ENCODE results near the gene DLL1.
"Not testable (repeated sequence)": the region's sequence is repeated elsewhere in the genome, so short reads cannot be mapped to it uniquely, and the experiment has no call there.

The DLL1 gene

DNA sequence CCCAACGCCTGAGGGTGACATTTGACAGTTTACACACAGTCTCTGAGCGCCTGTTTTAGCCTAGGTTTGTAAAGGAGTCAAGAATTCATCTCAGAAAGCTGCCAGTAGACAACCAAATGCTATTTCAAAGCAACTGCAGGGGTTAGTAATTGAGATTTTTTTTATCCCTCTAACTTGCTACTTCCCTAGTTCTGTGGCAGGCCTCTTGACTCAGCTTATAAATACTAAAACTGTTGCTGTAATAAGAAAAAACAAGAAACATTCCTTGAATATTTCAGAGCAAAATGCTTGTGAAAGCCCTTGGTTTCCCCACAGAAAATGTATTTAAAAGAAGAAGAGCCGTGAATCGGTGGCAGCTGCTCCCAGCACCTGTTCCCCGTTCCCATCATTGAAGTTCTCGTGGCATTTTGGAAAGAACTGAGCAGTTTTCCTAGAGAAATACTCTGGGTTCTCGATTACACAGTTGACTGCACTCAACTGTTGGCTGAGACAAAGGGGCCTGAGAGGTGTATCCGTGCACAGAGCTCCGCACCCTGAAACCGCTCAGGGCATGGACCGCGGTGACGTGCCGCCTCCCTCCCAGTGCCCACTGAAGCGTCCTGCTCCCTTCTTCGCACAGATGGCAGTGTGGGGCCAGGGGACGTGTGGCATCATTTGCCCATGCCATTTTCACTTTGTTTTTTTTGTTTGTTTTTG is 20.9 kb downstream of the DLL1 start:
- H3K4me1 ChIP-seq (ENCODE audit: control insufficient read depth, insufficient read depth, low read length), result peaks cover 17% of the 10 kb centered on the region
- H3K4me3 ChIP-seq (ENCODE audit: low read length), result no peak overlapping the region
- peak; percentile 50 for DNase-seq (ENCODE audit: low read depth)
- peaks cover 28% of the 10 kb centered on the region for H3K27me3 ChIP-seq (replicated peaks; ENCODE audit: control insufficient read depth, insufficient read depth, low read length)
- H3K9me3 ChIP-seq (ENCODE audit: control insufficient read depth, low read length), result no peaks in the 10 kb centered on the region
- no peaks in the 10 kb centered on the region for H3K36me3 ChIP-seq (ENCODE audit: control insufficient read depth, insufficient read depth, low read length, severe bottlenecking)
- H3K9ac ChIP-seq (ENCODE audit: low read length), result no peak overlapping the region

DNA sequence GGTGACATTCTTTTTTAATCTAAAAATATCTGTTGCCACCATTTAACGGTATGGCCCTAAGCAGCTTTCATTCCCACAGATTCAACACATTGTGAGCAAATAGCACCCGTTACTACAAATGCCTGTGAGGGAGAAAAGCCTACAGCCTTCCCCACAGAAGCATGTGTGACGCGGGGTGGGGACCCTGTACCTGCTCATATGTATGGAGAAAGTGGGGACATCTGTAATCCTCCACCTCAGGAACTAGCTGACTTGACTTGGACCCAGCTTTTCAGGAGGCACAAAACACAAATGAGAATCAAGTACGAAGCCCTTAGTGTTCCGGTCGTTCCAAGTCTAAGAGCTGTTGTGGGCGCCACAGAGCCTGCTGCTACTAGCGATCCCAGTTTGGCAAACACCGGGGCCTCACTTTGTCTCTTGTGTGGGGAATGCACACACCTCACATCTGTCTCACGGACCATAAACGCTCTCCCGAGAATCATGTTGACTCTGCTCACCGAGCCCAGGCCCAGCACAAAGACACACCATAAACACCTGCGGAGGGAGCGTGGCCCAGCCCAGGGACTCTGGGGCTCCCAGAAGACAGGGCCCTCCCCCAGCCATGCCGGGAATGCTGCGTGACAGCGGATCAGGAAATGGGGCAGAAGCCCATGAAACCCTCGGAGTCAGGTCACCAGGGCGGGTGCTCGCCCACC is 21.6 kb downstream of the DLL1 start:
- no peak overlapping the region for H3K9ac ChIP-seq (ENCODE audit: low read length)
- H3K27me3 ChIP-seq (replicated peaks; ENCODE audit: control insufficient read depth, insufficient read depth, low read length), result peaks cover 25% of the 10 kb centered on the region
- H3K9me3 ChIP-seq (ENCODE audit: control insufficient read depth, low read length), result no peaks in the 10 kb centered on the region
- no peak for DNase-seq (ENCODE audit: low read depth)
- no peak overlapping the region for H3K4me3 ChIP-seq (ENCODE audit: low read length)
- H3K4me1 ChIP-seq (ENCODE audit: control insufficient read depth, insufficient read depth, low read length), result peaks cover 17% of the 10 kb centered on the region
- no peaks in the 10 kb centered on the region for H3K36me3 ChIP-seq (ENCODE audit: control insufficient read depth, insufficient read depth, low read length, severe bottlenecking)

DNA sequence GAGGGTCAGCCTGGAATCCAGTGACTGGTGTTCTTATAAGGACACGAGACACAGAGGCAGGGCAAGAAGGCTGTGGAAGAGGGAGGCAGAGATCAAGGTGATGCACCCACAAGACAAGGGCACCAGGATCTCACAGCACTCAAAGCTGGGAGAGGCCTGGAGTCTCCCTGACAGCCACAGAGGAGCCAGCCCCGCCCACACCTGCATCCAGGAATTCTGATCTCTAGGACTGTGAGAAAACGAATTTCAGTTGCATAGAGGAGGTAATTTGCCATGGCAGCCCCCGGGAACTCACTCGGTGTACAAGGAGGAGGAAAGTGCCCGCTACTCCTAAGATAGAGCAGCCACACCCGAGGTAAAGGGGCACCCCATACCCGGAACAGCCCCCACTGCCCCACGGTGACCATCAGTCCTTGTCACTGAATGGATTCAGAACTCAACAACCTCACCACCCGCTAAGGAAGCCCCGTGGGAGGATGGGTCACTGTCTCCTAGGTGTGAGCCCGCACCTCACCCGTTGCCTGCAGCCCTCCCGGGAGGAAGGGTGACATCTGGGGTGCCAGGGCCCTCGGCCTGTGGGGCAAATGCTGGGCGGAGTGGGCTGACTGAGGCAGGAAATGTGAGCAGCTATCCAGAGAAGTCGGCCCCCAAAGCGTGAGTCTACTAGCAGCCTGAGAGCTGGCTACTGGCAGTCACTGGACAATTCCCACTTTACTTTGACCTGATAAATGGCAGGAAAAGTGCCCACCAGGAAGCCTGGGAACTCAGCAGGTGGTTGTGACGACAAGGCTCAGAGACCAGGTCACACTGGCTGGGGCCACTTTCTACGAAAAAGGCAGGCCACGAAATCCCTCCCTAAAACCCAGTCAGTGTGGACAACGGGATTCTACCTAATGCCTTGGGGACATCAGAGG is 22.4 kb downstream of the DLL1 start:
- Histone ChIP-seq H3K27me3 (replicated peaks; ENCODE audit: control insufficient read depth, insufficient read depth, low read length) (peaks cover 23% of the 10 kb centered on the region), H3K4me3 (ENCODE audit: low read length) (no peak overlapping the region), H3K4me1 (ENCODE audit: control insufficient read depth, insufficient read depth, low read length) (peaks cover 17% of the 10 kb centered on the region), H3K9me3 (ENCODE audit: control insufficient read depth, low read length) (no peaks in the 10 kb centered on the region), H3K36me3 (ENCODE audit: control insufficient read depth, insufficient read depth, low read length, severe bottlenecking) (no peaks in the 10 kb centered on the region), H3K9ac (ENCODE audit: low read length) (no peak overlapping the region)
- DNase-seq (ENCODE audit: low read depth), result no peak

DNA sequence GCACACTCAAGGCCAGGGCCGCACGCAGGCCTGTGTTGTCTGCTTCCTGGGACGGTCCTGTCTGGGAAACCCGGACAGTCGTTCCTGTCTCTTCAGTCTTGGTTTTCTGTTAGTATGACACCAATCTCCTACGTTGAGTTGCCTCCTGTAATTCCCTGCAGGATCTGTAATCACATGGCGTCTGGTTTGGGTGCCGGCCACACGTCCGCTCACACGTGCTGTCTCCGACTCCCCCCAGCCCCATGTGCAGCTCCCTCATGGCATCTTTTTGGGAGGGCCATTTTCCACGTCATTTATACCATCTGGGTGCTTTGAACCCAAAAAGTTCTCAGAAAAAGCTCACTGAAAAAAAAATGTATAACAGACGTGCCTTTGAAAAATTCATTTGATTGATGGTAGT is 23.2 kb downstream of the DLL1 start:
- no peaks in the 10 kb centered on the region for H3K9me3 ChIP-seq (ENCODE audit: control insufficient read depth, low read length)
- H3K4me3 ChIP-seq (ENCODE audit: low read length), result no peak overlapping the region
- no peak for DNase-seq (ENCODE audit: low read depth)
- peaks cover 23% of the 10 kb centered on the region for H3K27me3 ChIP-seq (replicated peaks; ENCODE audit: control insufficient read depth, insufficient read depth, low read length)
- no peaks in the 10 kb centered on the region for H3K36me3 ChIP-seq (ENCODE audit: control insufficient read depth, insufficient read depth, low read length, severe bottlenecking)
- peaks cover 17% of the 10 kb centered on the region for H3K4me1 ChIP-seq (ENCODE audit: control insufficient read depth, insufficient read depth, low read length)
- no peak overlapping the region for H3K9ac ChIP-seq (ENCODE audit: low read length)

DNA sequence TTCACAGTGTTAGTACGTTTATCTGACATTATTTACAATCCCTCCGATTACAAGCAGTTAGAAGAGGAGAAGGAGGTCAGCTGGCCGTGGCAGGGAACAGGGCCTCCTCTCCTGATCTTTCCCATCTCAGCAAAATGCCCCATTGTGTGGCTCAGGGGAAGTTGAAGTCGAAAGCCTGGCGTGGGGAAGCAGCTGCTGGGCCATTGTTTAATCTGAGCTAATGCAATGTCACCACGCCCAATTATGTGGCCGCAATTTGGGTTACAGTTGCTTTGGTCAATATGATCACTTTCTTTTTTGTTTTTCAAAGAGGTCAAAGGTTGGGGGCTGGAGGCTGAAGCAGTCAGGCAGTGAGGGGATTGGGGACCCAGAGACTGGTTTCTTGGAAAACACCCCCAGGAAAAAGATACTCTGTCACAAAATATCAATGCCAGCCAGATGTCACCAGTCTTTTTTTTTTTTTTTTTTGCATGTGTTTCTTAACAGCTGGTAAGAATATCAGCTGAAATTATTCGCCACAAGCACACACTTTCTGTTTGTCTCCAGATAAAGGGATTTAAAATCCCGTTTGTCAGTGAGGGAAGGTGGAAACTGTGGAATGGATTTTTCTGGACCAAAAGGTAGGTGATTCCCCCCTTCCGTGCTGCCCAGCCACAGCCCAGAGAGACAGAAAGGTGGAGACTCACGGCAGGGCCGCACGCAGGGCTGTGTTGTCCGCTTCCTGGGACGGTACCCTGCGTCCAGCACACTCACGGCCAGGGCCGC is 24.6 kb downstream of the DLL1 start:
- DNase-seq (ENCODE audit: low read depth), result no peak
- Histone ChIP-seq H3K4me3 (ENCODE audit: low read length) (no peak overlapping the region), H3K9ac (ENCODE audit: low read length) (no peak overlapping the region), H3K36me3 (ENCODE audit: control insufficient read depth, insufficient read depth, low read length, severe bottlenecking) (no peaks in the 10 kb centered on the region), H3K9me3 (ENCODE audit: control insufficient read depth, low read length) (no peaks in the 10 kb centered on the region), H3K27me3 (replicated peaks; ENCODE audit: control insufficient read depth, insufficient read depth, low read length) (peaks cover 31% of the 10 kb centered on the region), H3K4me1 (ENCODE audit: control insufficient read depth, insufficient read depth, low read length) (peaks cover 17% of the 10 kb centered on the region)

DNA sequence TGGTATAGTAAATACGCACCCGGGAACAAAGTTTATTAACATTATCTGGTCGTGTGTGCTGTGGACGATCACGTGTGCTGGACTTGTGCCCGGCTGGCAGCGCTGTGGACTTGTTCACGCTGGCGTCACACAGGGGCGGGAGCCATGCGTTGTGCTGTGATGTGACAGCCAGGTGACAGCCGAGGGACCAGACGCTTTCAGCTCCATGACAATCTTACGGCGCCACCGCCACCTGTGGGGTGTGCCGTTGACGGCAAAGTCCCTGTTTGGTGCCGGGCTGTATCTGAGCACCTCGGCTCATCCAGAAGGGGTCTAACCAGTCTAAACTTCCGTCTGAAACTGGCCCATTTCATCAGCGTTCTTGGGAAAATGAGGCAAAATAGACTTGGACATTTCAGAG is 25.2 kb downstream of the DLL1 start:
- Histone ChIP-seq H3K4me1 (ENCODE audit: control insufficient read depth, insufficient read depth, low read length) (peaks cover 17% of the 10 kb centered on the region), H3K27me3 (replicated peaks; ENCODE audit: control insufficient read depth, insufficient read depth, low read length) (peaks cover 31% of the 10 kb centered on the region), H3K36me3 (ENCODE audit: control insufficient read depth, insufficient read depth, low read length, severe bottlenecking) (no peaks in the 10 kb centered on the region), H3K9ac (ENCODE audit: low read length) (no peak overlapping the region), H3K9me3 (ENCODE audit: control insufficient read depth, low read length) (no peaks in the 10 kb centered on the region), H3K4me3 (ENCODE audit: low read length) (no peak overlapping the region)
- no peak for DNase-seq (ENCODE audit: low read depth)

DNA sequence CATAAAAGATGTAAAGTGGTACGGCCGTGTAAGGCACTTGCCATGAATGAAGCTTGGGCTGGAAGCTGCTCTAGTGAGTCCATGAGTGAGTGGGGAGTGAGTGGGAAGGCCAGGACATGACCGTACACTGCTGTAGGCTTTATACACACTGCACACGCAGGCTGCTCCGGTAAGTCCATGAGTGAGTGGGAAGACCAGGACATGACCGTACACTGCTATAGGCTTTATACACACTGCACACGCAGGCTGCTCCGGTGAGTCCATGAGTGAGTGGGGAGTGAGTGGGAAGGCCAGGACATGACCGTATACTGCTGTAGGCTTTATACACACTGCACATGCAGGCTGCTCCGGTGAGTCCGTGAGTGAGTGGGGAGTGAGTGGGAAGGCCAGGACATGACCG is 26.2 kb downstream of the DLL1 start:
- H3K4me3 ChIP-seq (ENCODE audit: low read length); H3K9ac ChIP-seq (ENCODE audit: low read length); DNase-seq (ENCODE audit: low read depth); H3K9me3 ChIP-seq (ENCODE audit: control insufficient read depth, low read length); H3K36me3 ChIP-seq (ENCODE audit: control insufficient read depth, insufficient read depth, low read length, severe bottlenecking): not testable (repeated sequence)
- Histone ChIP-seq H3K4me1 (ENCODE audit: control insufficient read depth, insufficient read depth, low read length) (peaks cover 10% of the 10 kb centered on the region), H3K27me3 (replicated peaks; ENCODE audit: control insufficient read depth, insufficient read depth, low read length) (peaks cover 31% of the 10 kb centered on the region)

DNA sequence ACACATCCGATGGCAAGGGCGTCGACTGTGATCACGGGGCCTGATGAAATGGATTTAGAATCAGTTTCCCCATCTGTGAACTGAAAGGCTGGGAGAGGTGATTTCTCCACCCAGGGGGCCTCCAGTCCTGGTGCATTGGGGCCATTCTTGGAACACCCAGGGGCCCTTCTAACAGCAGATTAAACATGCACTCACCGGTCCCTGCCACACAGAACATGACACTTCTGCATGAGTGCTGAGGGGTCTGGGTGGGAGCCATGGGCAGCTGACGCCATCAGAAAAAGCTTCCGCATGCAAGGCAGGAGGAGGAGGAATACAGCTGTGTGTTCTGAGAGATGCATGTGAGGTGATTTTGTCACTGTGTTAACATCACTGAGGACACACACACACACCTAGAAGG is 26.8 kb downstream of the DLL1 start:
- H3K4me3 ChIP-seq (ENCODE audit: low read length), result no peak overlapping the region
- no peaks in the 10 kb centered on the region for H3K9me3 ChIP-seq (ENCODE audit: control insufficient read depth, low read length)
- DNase-seq (ENCODE audit: low read depth), result no peak
- H3K36me3 ChIP-seq (ENCODE audit: control insufficient read depth, insufficient read depth, low read length, severe bottlenecking), result no peaks in the 10 kb centered on the region
- H3K4me1 ChIP-seq (ENCODE audit: control insufficient read depth, insufficient read depth, low read length), result peaks cover 6% of the 10 kb centered on the region
- H3K9ac ChIP-seq (ENCODE audit: low read length), result no peak overlapping the region
- H3K27me3 ChIP-seq (replicated peaks; ENCODE audit: control insufficient read depth, insufficient read depth, low read length), result peaks cover 31% of the 10 kb centered on the region

DNA sequence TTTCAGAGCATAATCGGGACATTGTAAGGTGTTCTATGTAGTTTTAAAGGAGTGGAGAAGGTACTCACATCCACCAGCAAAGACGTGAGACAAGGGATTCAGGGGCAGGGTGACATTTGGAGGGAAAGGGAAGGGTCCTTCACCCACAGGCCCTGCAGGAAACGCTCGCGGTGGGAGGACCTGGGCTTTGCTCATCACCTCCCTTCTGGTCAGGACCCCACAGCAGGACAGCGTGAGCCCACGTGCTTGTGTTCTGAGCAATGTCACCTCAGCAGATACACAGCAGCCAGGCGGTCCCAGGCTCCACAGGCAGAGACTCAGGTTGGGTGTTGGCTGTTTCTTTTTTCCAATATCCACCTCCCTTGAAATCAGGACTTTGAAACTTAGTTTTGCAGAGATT is 27.5 kb downstream of the DLL1 start:
- Histone ChIP-seq H3K9ac (ENCODE audit: low read length) (no peak overlapping the region), H3K9me3 (ENCODE audit: control insufficient read depth, low read length) (no peaks in the 10 kb centered on the region), H3K27me3 (replicated peaks; ENCODE audit: control insufficient read depth, insufficient read depth, low read length) (peaks cover 31% of the 10 kb centered on the region), H3K4me1 (ENCODE audit: control insufficient read depth, insufficient read depth, low read length) (peaks cover 6% of the 10 kb centered on the region), H3K4me3 (ENCODE audit: low read length) (no peak overlapping the region), H3K36me3 (ENCODE audit: control insufficient read depth, insufficient read depth, low read length, severe bottlenecking) (no peaks in the 10 kb centered on the region)
- DNase-seq (ENCODE audit: low read depth), result no peak

DNA sequence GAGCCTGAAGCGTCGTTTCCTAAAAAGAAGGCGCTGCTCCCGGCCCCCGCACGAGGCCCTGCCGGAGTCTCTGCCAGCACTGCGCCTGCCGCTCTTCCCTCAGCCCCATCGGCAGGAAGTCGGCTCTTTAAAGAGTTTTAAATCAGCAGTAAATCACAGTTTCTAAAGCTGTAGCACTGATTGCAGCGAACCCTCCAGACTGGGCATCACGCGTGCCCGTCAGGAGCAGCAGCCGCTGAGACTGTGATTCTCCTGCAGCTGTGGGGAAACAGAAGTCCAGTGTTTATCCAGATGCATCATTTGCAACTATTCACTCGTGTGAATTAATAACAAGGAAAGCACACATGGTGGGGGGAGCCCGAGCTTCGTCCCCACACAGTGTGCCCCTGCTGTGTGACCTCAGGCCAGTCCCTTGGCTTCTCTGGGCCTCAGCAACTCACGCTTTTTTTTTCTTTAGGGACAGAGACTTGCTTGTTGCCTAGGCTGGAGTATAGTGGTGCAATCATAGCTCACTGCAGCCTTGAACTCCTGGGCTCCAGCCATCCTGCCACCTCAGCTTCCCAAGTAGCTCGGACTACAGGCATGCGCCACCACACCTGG is 28.3 kb downstream of the DLL1 start:
- H3K36me3 ChIP-seq (ENCODE audit: control insufficient read depth, insufficient read depth, low read length, severe bottlenecking), result no peaks in the 10 kb centered on the region
- no peak for DNase-seq (ENCODE audit: low read depth)

More for the DNA sequence above, 28.3 kb downstream of the DLL1 start:
- H3K9ac ChIP-seq (ENCODE audit: low read length), result no peak overlapping the region
- H3K4me1 ChIP-seq (ENCODE audit: control insufficient read depth, insufficient read depth, low read length), result peaks cover 6% of the 10 kb centered on the region
- H3K4me3 ChIP-seq (ENCODE audit: low read length), result no peak overlapping the region
- peaks cover 31% of the 10 kb centered on the region for H3K27me3 ChIP-seq (replicated peaks; ENCODE audit: control insufficient read depth, insufficient read depth, low read length)
- H3K9me3 ChIP-seq (ENCODE audit: control insufficient read depth, low read length), result no peaks in the 10 kb centered on the region

Measured in adipocyte (in vitro differentiated cells).